Hepatic stellate cell (primary cell): Measurements from ENCODE around the gene CNTNAP3.
"Not testable (repeated sequence)": the region's sequence is repeated elsewhere in the genome, so short reads cannot be mapped to it uniquely, and the experiment has no call there.

Experiments
- DNase-seq: peaks from one replicate; pipeline ENCODE4 v3.0.0; 2011; ENCODE audit warnings: low spot score

CNTNAP3 gene

GRCh38 chr9:39287980-39288379, at the start of gene CNTNAP3:
Gene CNTNAP3 (minus strand): TSS chr9:39288167. CDS start chr9:39288064, 103 bp downstream.
- DNase-seq = not testable (repeated sequence)

GRCh38 chr9:39279995-39280394, 8.0 kb downstream of the CNTNAP3 start:
- DNase-seq = not testable (repeated sequence)

- DNase-seq = not testable (repeated sequence)
Observed at GRCh38 chr9:39242513-39242912, 45.5 kb downstream of the CNTNAP3 start.

- DNase-seq = not testable (repeated sequence)
Observed at GRCh38 chr9:39232130-39232991, 55.6 kb downstream of the CNTNAP3 start.

GRCh38 chr9:39215976-39216375, 72.0 kb downstream of the CNTNAP3 start:
- DNase-seq = not testable (repeated sequence)

- DNase-seq = not testable (repeated sequence)
Observed at GRCh38 chr9:39209773-39210172, 78.2 kb downstream of the CNTNAP3 start.

GRCh38 chr9:39206643-39207042, 81.3 kb downstream of the CNTNAP3 start:
- DNase-seq = not testable (repeated sequence)

- DNase-seq = not testable (repeated sequence)
Observed at GRCh38 chr9:39205842-39206241, 82.1 kb downstream of the CNTNAP3 start.

GRCh38 chr9:39200412-39200811, 87.6 kb downstream of the CNTNAP3 start:
- not testable (repeated sequence) for DNase-seq

GRCh38 chr9:39198000-39198709, 89.8 kb downstream of the CNTNAP3 start:
- not testable (repeated sequence) for DNase-seq

GRCh38 chr9:39171370-39171769, 116.6 kb downstream of the CNTNAP3 start:
- DNase-seq = not testable (repeated sequence)

GRCh38 chr9:39157714-39158113, 130.3 kb downstream of the CNTNAP3 start:
- DNase-seq = not testable (repeated sequence)

- not testable (repeated sequence) for DNase-seq
Observed at GRCh38 chr9:39132826-39133552, 155.0 kb downstream of the CNTNAP3 start.

- not testable (repeated sequence) for DNase-seq
Observed at GRCh38 chr9:39121401-39121800, 166.6 kb downstream of the CNTNAP3 start.

- not testable (repeated sequence) for DNase-seq
Observed at GRCh38 chr9:39111746-39112145, 176.2 kb downstream of the CNTNAP3 start.

GRCh38 chr9:39108145-39108544, 179.8 kb downstream of the CNTNAP3 start:
- DNase-seq = no peak

- not testable (repeated sequence) for DNase-seq
Observed at GRCh38 chr9:39097208-39097607, 190.8 kb downstream of the CNTNAP3 start.

- not testable (repeated sequence) for DNase-seq
Observed at GRCh38 chr9:39085311-39085710, 202.7 kb downstream of the CNTNAP3 start.

GRCh38 chr9:39082574-39082973, 205.4 kb downstream of the CNTNAP3 start:
- DNase-seq = not testable (repeated sequence)

GRCh38 chr9:39080081-39080480, 207.9 kb downstream of the CNTNAP3 start:
- not testable (repeated sequence) for DNase-seq

- DNase-seq = not testable (repeated sequence)
Observed at GRCh38 chr9:39078621-39079256, 209.2 kb downstream of the CNTNAP3 start.

- DNase-seq = not testable (repeated sequence)
Observed at GRCh38 chr9:39073537-39073936, 214.4 kb downstream of the CNTNAP3 start.
